Muscle layer of duodenum (tissue), 2 donors: ENCODE data around the gene ERICH4.

Experiments used
- H3K27ac ChIP-seq: one replicate; pipeline ENCODE4 v1.7.0; 2013; ENCODE audit warnings: mild to moderate bottlenecking, low read length
- H3K27me3 ChIP-seq: one replicate; pipeline ENCODE4 v1.7.0; 2013; ENCODE audit warnings: low read depth, mild to moderate bottlenecking, control low read depth, low read length
- H3K36me3 ChIP-seq, 2 donors: one replicate each; pipeline ENCODE4 v1.7.0; 2013; ENCODE audit warnings: low read length in 2 of 2, control low read depth in 1 of 2, mild to moderate bottlenecking in 1 of 2; ENCODE audit not compliant: insufficient read depth in 2 of 2, control insufficient read depth in 1 of 2
- H3K4me1 ChIP-seq, 2 donors: one replicate each; pipeline ENCODE4 v1.7.0; 2013; ENCODE audit warnings: low read length in 2 of 2, mild to moderate bottlenecking in 2 of 2, control low read depth in 1 of 2, moderate library complexity in 1 of 2; ENCODE audit not compliant: insufficient read depth in 2 of 2, control insufficient read depth in 1 of 2
- H3K4me3 ChIP-seq, 2 donors: one replicate each; pipeline ENCODE4 v1.7.0; 2013; ENCODE audit warnings: low read length in 2 of 2, low read depth in 1 of 2, mild to moderate bottlenecking in 1 of 2
- H3K9me3 ChIP-seq, 2 donors: one replicate each; pipeline ENCODE4 v1.7.0; 2013; ENCODE audit warnings: low read length in 2 of 2, control low read depth in 1 of 2, mild to moderate bottlenecking in 1 of 2; ENCODE audit not compliant: control insufficient read depth in 1 of 2
- donor health status: healthy.

Gene ERICH4, protein sequence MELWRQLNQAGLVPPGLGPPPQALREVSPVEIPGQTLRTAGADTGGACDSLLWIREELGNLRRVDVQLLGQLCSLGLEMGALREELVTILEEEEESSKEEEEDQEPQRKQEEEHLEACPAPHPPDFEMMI

GRCh38 chr19:41442473-41443355 is at the start of gene ERICH4:
TSS of gene ERICH4 (plus strand) at chr19:41443156. CDS start at chr19:41443170, 14 bp downstream.
- peaks cover 4 to 11% of the 10 kb centered on the region in 2 donors for H3K4me1 ChIP-seq
- H3K4me3 ChIP-seq, result peak within 1 kb of the TSS in 1 of 2 donors; percentile 11
- H3K9me3 ChIP-seq, result no peaks in the 10 kb centered on the region
- H3K27ac ChIP-seq, result no peak within 1 kb of the TSS
- no peaks in the 10 kb centered on the region for H3K27me3 ChIP-seq
- H3K36me3 ChIP-seq, result peaks cover 0 to 7% of the 10 kb centered on the region in 2 donors

DNA sequence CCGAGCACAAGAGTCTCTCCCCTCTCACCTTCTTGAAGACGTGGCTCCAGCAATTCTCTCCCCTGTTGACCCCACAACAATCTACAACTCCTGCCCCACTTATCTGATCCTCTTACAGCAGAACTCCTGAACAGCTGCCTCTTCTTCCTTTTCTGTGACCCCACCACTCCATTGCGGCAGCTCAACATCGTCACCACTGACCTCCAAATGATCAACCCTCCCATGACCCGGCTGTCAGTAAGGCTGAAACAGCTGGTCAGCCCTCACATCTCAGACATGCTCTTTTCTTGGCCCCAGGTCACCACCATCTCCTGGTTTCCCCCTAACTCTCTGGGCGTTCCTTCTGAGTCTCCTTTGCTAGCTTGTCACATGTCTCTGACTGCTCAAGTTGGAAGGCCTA is 47.6 kb upstream of the ERICH4 start:
- H3K27ac ChIP-seq, result no peak overlapping the region
- no peaks in the 10 kb centered on the region for H3K9me3 ChIP-seq

DNA sequence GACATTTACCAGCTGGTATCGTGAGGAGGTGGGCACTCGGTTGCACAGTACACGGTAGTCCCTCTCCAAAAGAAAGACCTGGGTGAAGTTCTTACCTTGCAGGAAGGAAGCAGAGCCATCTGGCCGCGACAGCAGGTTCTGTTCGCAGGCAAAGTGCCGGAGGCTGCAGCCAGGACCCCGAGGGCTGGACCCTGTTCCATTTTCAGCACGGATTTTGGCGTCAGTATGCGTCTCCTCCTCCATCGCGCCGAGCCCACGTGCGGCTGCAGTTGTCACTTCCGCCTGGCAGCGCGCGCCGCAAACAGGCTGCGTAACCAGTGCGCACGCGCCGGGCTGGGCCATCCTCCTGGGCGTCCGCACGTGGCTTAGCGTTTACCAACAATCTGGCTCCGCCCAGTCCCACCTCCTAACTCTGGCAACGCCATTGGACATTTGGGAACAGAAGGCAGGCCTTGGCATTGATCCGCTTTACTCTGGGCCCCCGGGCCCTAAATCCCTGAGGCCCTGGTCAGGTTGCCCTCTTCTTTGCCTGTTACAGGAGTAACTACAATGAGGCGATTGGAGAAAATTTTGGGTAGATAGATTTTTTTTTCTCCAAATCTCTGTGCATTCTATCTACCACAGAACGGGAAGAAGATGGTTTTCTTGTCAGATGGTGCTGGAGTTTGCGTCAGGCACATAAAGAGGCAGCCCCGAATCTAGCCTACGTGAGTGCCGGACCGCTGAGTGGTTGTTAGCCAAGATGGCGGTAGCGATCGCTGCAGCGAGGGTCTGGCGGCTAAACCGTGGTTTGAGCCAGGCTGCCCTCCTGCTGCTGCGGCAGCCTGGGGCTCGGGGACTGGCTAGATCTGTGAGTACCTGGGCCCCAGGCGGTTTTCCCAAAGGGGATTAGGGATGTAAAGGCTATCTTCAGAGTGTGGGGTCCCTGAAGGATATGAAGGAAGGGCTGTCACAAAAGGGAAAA is 45.6 kb upstream of the ERICH4 start, which contains the start of the genes BCKDHA and EXOSC5:
Gene BCKDHA, plus strand, starts transcription at position 733 of the 964 bp plus-strand sequence. Its CDS starts 10 bp downstream, at position 743.
Gene EXOSC5, minus strand, starts transcription at position 274 of the 964 bp plus-strand sequence. Its CDS starts 31 bp downstream, at position 243.
- Histone ChIP-seq H3K27ac (peak within 1 kb of the TSS; percentile 98), H3K4me3 (peak within 1 kb of the TSS; percentile 99 to 100), H3K4me1 (peaks cover 11 to 26% of the 10 kb centered on the region in 2 donors), H3K36me3 (peaks cover 0 to 10% of the 10 kb centered on the region in 2 donors), H3K27me3 (no peaks in the 10 kb centered on the region), H3K9me3 (no peaks in the 10 kb centered on the region)

More for the DNA sequence above, 47.6 kb upstream of the ERICH4 start:
- Histone ChIP-seq H3K27me3 (no peaks in the 10 kb centered on the region), H3K4me1 (peaks cover 11 to 23% of the 10 kb centered on the region in 2 donors), H3K36me3 (peaks cover 9 to 19% of the 10 kb centered on the region in 2 donors), H3K4me3 (no peak overlapping the region)

GRCh38 chr19:41398050-41398418 is 44.9 kb upstream of the ERICH4 start:
- peaks cover 11 to 26% of the 10 kb centered on the region in 2 donors for H3K4me1 ChIP-seq
- no peaks in the 10 kb centered on the region for H3K9me3 ChIP-seq
- peaks cover 0 to 10% of the 10 kb centered on the region in 2 donors for H3K36me3 ChIP-seq
- peak overlapping the region; percentile 98 for H3K27ac ChIP-seq
- peak overlapping the region; percentile 99 to 100 for H3K4me3 ChIP-seq
- H3K27me3 ChIP-seq, result no peaks in the 10 kb centered on the region

GRCh38 chr19:41398598-41398997 is 44.4 kb upstream of the ERICH4 start:
- H3K27me3 ChIP-seq, result no peaks in the 10 kb centered on the region
- H3K9me3 ChIP-seq, result no peaks in the 10 kb centered on the region
- H3K4me1 ChIP-seq, result peaks cover 11 to 28% of the 10 kb centered on the region in 2 donors
- H3K4me3 ChIP-seq, result peak overlapping the region; percentile 99 to 100
- peaks cover 5 to 10% of the 10 kb centered on the region in 2 donors for H3K36me3 ChIP-seq
- H3K27ac ChIP-seq, result peak overlapping the region; percentile 98

- no peaks in the 10 kb centered on the region for H3K9me3 ChIP-seq
- H3K27ac ChIP-seq, result no peak overlapping the region
- H3K27me3 ChIP-seq, result no peaks in the 10 kb centered on the region
- peaks cover 5 to 10% of the 10 kb centered on the region in 2 donors for H3K36me3 ChIP-seq
- H3K4me3 ChIP-seq, result peak overlapping the region; percentile 99 to 100
- peaks cover 11 to 29% of the 10 kb centered on the region in 2 donors for H3K4me1 ChIP-seq
These were observed 43.9 kb upstream of the ERICH4 start for GRCh38 chr19:41399091-41399490.

DNA sequence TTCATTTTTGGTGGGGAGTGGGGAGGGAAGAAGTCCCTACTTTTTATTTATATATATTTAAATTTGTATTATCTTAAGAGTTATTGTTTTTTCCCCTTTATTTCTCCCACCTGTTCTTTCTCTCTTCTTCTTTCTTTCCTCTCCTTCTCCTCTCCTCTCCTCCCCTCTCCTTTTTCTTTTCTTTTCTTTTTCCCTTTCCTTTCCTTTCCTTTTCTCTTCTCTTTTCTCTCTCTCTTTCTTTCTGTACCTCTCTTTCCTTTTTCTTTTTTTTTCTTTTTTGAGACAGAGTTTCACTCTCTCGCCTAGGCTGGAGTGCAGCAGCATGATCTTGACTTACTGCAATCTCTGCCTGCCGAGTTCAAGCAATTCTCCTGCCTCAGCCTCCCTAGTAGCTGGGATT is 43.4 kb upstream of the ERICH4 start:
- H3K9me3 ChIP-seq, result no peaks in the 10 kb centered on the region
- H3K36me3 ChIP-seq, result peaks cover 5 to 10% of the 10 kb centered on the region in 2 donors
- no peak overlapping the region for H3K27ac ChIP-seq
- no peaks in the 10 kb centered on the region for H3K27me3 ChIP-seq
- H3K4me1 ChIP-seq, result peaks cover 11 to 29% of the 10 kb centered on the region in 2 donors
- H3K4me3 ChIP-seq, result no peak overlapping the region

DNA sequence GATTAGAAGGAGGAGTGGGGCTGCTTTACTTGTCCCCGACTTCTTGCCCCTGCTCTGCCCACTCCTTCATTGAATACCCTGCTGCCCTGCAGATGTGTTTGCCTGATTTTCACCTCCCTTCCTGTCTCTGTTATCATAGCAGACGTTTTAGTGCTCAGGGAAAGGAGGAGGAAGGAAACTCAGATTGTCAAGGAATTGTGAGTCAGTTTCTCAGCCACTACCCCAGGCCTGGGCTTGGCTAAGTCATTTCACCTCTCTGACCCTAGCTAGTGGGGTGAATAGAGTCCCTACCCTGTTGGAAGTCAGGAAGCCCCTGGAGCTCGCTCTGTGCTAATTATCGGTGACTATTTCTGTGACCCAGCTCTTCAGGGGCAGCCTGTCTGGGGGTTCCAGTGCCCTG is 41.5 kb upstream of the ERICH4 start:
- Histone ChIP-seq H3K27ac (no peak overlapping the region), H3K27me3 (no peaks in the 10 kb centered on the region), H3K4me3 (no peak overlapping the region), H3K36me3 (peaks cover 5 to 10% of the 10 kb centered on the region in 2 donors), H3K9me3 (no peaks in the 10 kb centered on the region), H3K4me1 (peaks cover 13 to 24% of the 10 kb centered on the region in 2 donors)

- Histone ChIP-seq H3K27ac (no peak overlapping the region), H3K4me3 (no peak overlapping the region), H3K36me3 (peaks cover 5 to 10% of the 10 kb centered on the region in 2 donors), H3K27me3 (no peaks in the 10 kb centered on the region), H3K9me3 (no peaks in the 10 kb centered on the region), H3K4me1 (peaks cover 13 to 23% of the 10 kb centered on the region in 2 donors)
These were observed 40.9 kb upstream of the ERICH4 start for GRCh38 chr19:41402010-41402409.

GRCh38 chr19:41403181-41403970 is 39.6 kb upstream of the ERICH4 start:
- H3K4me3 ChIP-seq, result no peak overlapping the region
- H3K4me1 ChIP-seq, result peaks cover 9 to 19% of the 10 kb centered on the region in 2 donors
- no peak overlapping the region for H3K27ac ChIP-seq
- no peaks in the 10 kb centered on the region for H3K27me3 ChIP-seq
- H3K9me3 ChIP-seq, result no peaks in the 10 kb centered on the region
- H3K36me3 ChIP-seq, result peaks cover 5 to 7% of the 10 kb centered on the region in 2 donors
